GM19452 (cell line): ENCODE results near the gene TELO2.
"Not testable (repeated sequence)": the region's sequence is repeated elsewhere in the genome, so short reads cannot be mapped to it uniquely, and the experiment has no call there.

ENCODE experiments used
- ATAC-seq: cut with Tn5 transposase; IDR thresholded peaks from one replicate; pipeline ENCODE4 v1.9.1; 2021; ENCODE audit not compliant: unreplicated experiment

The TELO2 gene

GRCh38 chr16:1457489-1458245, 35.5 kb upstream of the TELO2 start:
- no peak for ATAC-seq

GRCh38 chr16:1458336-1458976, 34.7 kb upstream of the TELO2 start:
- ATAC-seq, result no peak

DNA sequence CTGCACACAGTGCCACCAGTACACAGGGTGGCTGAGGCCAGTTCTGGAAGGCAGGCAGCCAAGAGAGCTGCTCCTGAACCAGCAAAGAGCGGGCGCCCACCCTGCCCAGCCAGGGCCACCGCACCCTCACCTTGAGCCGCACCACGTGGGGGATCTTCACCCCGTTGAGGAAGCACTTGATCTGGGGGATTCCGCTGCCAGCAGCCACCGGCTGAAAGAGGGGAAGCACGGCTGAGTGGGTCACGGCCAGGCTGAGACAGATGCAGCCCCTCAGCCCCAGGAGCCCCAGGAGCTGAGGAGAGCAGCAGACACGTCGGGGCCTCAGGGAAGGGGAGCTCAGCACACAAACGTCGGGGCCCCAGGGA, 34.2 kb upstream of the TELO2 start:
- ATAC-seq, result no peak

GRCh38 chr16:1459967-1460366, 33.2 kb upstream of the TELO2 start:
- ATAC-seq, result no peak

GRCh38 chr16:1460602-1461138, 32.5 kb upstream of the TELO2 start:
- ATAC-seq, result no peak

DNA sequence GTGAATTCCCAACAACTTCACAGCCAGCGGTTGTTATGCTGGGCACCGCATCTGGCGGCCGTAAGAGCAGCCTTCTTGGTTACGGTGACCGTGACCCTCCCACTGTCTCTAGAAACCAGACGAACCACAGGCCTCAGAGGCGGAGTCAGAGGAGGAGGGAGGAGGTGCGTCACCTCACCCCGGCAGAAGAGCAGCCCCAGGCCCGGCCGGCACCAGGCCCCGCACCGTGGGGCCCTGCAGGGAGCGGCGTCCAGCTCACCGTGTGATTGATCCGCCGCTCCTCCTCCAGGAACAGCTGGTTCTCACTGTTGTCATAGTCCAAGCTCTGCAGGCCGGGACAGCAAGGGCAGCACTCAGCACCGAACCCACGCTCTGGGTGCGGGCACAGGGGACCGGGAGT, 32.0 kb upstream of the TELO2 start:
- ATAC-seq, result no peak

- ATAC-seq, result no peak
Observed at GRCh38 chr16:1464196-1464893, 28.8 kb upstream of the TELO2 start.

DNA sequence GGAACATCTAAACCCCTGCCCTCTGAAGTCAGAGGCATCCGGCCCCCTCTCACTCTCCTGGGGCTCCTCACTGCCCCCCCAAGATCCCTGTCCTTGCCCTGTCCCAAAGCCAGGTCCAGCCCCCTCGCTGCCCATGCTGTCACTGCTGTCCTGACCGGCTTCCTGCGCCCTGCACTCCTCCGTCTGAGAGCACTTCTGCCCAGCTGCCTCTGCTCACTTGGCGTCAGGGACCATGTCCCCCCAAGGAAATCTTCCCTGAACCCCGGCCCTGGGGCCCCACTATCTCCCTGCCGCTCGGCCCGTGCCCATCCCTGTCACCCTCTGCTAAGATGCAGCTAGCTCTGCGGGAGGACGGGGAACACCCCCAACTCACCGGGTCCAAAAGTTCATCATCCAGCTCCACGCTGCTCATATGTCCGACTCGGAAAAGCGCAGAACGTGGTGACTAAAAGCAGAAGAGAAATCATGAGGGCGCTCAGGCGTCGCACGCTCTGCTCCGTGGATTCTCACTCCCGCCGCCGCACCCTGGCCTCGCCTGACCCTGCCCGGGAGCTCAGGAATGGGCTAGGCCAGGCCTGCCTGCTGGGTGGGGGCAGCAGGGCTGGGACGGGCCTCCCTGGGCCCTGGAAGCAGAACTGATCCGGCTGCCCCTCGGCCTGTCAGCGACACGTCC, 28.1 kb upstream of the TELO2 start:
- ATAC-seq, result no peak

- ATAC-seq, result no peak
Observed at GRCh38 chr16:1465567-1465915, 27.6 kb upstream of the TELO2 start.

GRCh38 chr16:1466054-1466453, 27.1 kb upstream of the TELO2 start:
- ATAC-seq, result no peak

- no peak for ATAC-seq
Observed at GRCh38 chr16:1466968-1467521, 26.1 kb upstream of the TELO2 start.

DNA sequence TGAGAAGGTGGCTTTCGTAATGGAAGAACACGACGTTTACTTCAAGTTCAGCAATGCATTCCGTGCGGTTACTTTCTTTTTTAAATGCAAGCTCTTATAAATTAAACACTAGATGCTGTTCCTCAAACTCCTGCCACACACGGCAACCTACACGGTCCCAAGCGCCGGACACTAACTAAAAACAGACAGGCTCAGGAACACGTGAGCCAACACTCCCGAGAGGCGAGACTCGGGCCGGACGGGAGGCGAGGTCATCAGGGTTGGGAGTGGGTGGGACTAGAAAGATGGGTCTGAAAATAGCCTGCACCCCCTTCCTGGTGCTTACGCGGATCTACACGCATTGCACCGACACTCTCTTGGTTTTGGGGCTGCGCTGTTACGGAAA, 24.7 kb upstream of the TELO2 start:
- ATAC-seq, result no peak

- not testable (repeated sequence) for ATAC-seq
Observed at GRCh38 chr16:1469141-1469540, 24.0 kb upstream of the TELO2 start.

GRCh38 chr16:1469693-1470201, 23.4 kb upstream of the TELO2 start:
- ATAC-seq, result no peak

DNA sequence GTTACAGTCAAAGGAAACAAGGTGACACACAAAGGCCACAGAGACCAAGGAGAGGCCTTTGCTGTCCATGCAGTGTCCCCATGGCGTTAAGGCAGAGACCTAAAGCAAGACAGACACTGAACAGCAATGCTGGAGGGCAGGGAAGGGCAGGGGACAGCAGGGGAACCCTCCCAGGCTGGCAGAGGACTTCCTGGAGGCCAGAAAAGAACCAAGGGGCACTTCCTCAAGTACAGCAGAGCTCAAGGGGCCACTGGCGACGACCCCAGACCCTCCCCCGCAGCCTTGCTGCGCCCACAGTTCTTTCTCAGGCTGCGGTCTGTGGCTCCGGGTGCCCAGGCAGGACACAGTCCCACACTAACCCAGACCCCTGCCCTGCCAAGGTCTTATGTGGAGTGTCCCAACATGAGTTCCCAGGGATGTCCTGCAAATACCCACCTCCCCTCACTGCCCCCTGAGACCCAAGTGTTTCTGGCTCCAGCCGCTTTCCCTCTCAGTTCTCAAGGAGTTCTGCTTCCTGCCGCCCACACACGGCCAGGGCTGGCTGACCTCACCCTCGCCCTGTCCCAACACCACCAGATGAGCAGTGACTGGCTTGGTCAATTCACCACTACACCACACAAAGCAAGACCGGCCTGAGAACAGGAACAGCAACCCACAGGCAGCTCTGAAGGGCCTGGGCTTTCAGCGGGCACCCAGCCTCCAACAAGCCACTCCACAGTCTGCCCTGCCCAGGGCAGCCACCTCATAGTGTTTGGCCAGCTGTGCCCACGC, 22.5 kb upstream of the TELO2 start:
- no peak for ATAC-seq

DNA sequence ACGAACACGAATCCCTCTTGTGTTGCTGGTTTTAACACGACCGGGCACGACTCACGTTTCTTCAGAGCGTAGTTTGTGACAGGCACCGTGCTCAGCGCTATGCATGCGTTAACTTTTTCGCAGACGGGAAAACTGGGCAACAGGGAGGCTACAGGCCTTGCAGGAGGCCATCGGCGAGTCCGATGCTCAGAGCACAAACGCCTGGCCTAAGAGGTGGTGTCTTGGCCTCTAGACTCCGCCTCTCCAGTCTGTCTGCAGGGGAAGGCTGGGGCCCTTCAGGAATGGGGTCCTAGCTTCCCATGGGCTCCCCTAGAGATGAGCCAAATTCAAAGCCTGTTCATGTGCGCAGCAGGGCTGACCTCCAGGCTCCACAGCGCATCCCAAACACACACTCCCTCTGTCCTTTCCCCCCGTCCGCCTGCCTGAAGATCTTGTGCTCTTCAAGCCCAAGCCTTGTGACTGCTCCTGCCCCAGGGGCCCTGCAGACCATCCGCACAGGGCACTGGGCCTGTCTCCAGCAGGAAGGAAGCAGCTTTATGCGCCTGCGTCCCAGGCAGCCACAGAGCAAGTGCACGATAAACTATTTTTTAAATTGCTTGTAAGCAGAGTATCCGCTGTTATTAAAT, 21.5 kb upstream of the TELO2 start:
- no peak for ATAC-seq

DNA sequence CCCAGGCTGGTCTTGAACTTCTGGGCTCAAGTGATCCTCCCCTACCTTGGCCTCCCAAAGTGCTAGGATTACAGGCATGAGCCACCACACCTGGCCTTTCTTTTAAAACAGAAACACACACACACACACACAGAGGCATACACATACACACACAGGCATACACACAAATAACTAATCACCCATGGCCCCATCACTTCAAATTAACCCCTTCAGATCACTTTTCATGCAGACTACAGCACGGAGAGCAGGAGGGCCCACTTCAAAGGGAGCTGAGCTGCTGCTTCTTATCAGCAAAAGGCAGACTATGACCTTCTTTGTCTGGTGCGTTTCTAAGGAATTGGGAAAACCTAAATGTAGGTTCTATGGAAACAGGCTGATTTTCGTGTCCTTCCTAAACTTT, 20.2 kb upstream of the TELO2 start:
- ATAC-seq, result no peak

DNA sequence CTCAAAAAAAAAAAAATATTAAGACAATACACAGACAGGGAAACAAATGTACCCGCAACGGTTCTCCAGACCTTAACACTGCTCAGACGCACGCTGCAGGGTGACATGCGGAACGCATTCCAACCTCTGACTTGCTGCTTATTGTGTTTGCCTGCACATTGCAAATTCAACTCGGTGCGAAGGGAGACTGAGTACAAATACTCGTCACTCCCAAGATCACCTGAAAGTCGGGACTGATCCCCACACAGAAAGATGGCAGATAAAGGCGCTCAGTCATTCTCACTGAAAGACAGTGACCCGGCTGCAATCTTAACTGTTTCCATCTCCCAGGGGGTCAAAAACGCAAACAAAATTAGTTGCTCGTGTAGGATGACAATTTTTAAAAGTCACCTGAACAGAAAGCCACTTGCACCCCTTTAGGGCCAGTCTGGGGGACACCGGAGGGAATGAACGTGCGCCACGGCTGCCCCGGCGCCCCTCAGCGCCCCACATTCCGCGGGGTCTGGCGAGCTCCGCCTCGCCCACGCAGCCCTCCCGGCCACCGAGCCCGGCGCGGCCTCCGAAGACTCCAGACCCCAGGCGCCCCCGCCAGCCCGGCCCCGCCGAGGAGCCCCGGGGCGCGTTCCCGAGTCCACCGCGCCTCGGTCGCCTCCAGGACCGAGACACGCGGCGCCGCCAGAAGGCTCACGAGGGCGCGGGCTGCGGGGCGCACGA, 18.9 kb upstream of the TELO2 start:
- peak; percentile 30 for ATAC-seq
